ENCODE results near the gene LRRC74A.
"Not testable (repeated sequence)": the region's sequence is repeated elsewhere in the genome, so short reads cannot be mapped to it uniquely, and the experiment has no call there.

The LRRC74A gene

GRCh38 chr14:76894308-76894707 lies 68.1 kb downstream of the LRRC74A start:
- Histone ChIP-seq H4K20me1 (ENCODE audit: insufficient read depth, low read length, poor library complexity, severe bottlenecking) (no peaks in the 10 kb centered on the region), H3K9me2 (replicated peaks; ENCODE audit: low read depth, low read length) (no peaks in the 10 kb centered on the region), H3K4me1 (ENCODE audit: insufficient read depth, low read length, poor library complexity, severe bottlenecking) (no peaks in the 10 kb centered on the region), H3K79me2 (ENCODE audit: insufficient read depth, low read length) (no peaks in the 10 kb centered on the region), H3K36me3 (ENCODE audit: insufficient read depth, low read length) (no peaks in the 10 kb centered on the region), H3F3A (ENCODE audit: low read depth) (no peaks in the 10 kb centered on the region), H2AFZ (ENCODE audit: low read length) (no peak overlapping the region), H3K9ac (ENCODE audit: low read depth, low read length, poor library complexity, severe bottlenecking) (no peak overlapping the region), H3K4me3 (ENCODE audit: low read length, poor library complexity, severe bottlenecking) (no peak overlapping the region), H3K27me3 (ENCODE audit: insufficient read depth, low read length, poor library complexity, severe bottlenecking) (no peaks in the 10 kb centered on the region), H3K9me3 (ENCODE audit: insufficient read depth, low read depth, low read length) (peaks cover 4% of the 10 kb centered on the region; the same call in 1 of the 2 replicates), H3K4me2 (ENCODE audit: low read depth, low read length, poor library complexity, severe bottlenecking) (no peak overlapping the region)
- no peak for TF ChIP-seq EZH2phosphoT487 (IDR thresholded peaks at IDR 0.05; ENCODE audit: borderline replicate concordance)
- TF ChIP-seq CTCF (conservative IDR thresholded peaks at IDR 0.05; ENCODE audit: low read length) = no peak

GRCh38 chr14:76898006-76898405 lies 71.8 kb downstream of the LRRC74A start:
- not testable (repeated sequence) for H4K20me1 ChIP-seq (ENCODE audit: insufficient read depth, low read length, poor library complexity, severe bottlenecking); H3K4me3 ChIP-seq (ENCODE audit: low read length, poor library complexity, severe bottlenecking); H3K9me2 ChIP-seq (replicated peaks; ENCODE audit: low read depth, low read length); H2AFZ ChIP-seq (ENCODE audit: low read length); H3K36me3 ChIP-seq (ENCODE audit: insufficient read depth, low read length); H3K9ac ChIP-seq (ENCODE audit: low read depth, low read length, poor library complexity, severe bottlenecking); H3K9me3 ChIP-seq (ENCODE audit: insufficient read depth, low read depth, low read length); H3K4me1 ChIP-seq (ENCODE audit: insufficient read depth, low read length, poor library complexity, severe bottlenecking); H3K79me2 ChIP-seq (ENCODE audit: insufficient read depth, low read length); H3K4me2 ChIP-seq (ENCODE audit: low read depth, low read length, poor library complexity, severe bottlenecking); H3K27me3 ChIP-seq (ENCODE audit: insufficient read depth, low read length, poor library complexity, severe bottlenecking); H3F3A ChIP-seq (ENCODE audit: low read depth)

- Histone ChIP-seq H3K36me3 (ENCODE audit: insufficient read depth, low read length) (no peaks in the 10 kb centered on the region), H3K9me2 (replicated peaks; ENCODE audit: low read depth, low read length) (no peaks in the 10 kb centered on the region), H2AFZ (ENCODE audit: low read length) (no peak overlapping the region), H4K20me1 (ENCODE audit: insufficient read depth, low read length, poor library complexity, severe bottlenecking) (no peaks in the 10 kb centered on the region), H3K79me2 (ENCODE audit: insufficient read depth, low read length) (no peaks in the 10 kb centered on the region), H3K4me2 (ENCODE audit: low read depth, low read length, poor library complexity, severe bottlenecking) (no peak overlapping the region), H3K9me3 (ENCODE audit: insufficient read depth, low read depth, low read length) (no peaks in the 10 kb centered on the region), H3K4me1 (ENCODE audit: insufficient read depth, low read length, poor library complexity, severe bottlenecking) (no peaks in the 10 kb centered on the region), H3F3A (ENCODE audit: low read depth) (no peaks in the 10 kb centered on the region), H3K9ac (ENCODE audit: low read depth, low read length, poor library complexity, severe bottlenecking) (no peak overlapping the region), H3K27me3 (ENCODE audit: insufficient read depth, low read length, poor library complexity, severe bottlenecking) (no peaks in the 10 kb centered on the region), H3K4me3 (ENCODE audit: low read length, poor library complexity, severe bottlenecking) (no peak overlapping the region)
- no peak for TF ChIP-seq EZH2phosphoT487 (IDR thresholded peaks at IDR 0.05; ENCODE audit: borderline replicate concordance)
- TF ChIP-seq CTCF (conservative IDR thresholded peaks at IDR 0.05; ENCODE audit: low read length) = no peak
Measured at GRCh38 chr14:76900682-76901081, 74.5 kb downstream of the LRRC74A start.

- H3K9me3 ChIP-seq (ENCODE audit: insufficient read depth, low read depth, low read length) = no peaks in the 10 kb centered on the region
- no peaks in the 10 kb centered on the region for H3K4me1 ChIP-seq (ENCODE audit: insufficient read depth, low read length, poor library complexity, severe bottlenecking)
- no peaks in the 10 kb centered on the region for H3K79me2 ChIP-seq (ENCODE audit: insufficient read depth, low read length)
- TF ChIP-seq CTCF (conservative IDR thresholded peaks at IDR 0.05; ENCODE audit: low read length) (no peak), EZH2phosphoT487 (IDR thresholded peaks at IDR 0.05; ENCODE audit: borderline replicate concordance) (no peak)
- no peaks in the 10 kb centered on the region for H3K27me3 ChIP-seq (ENCODE audit: insufficient read depth, low read length, poor library complexity, severe bottlenecking)
- no peaks in the 10 kb centered on the region for H3K36me3 ChIP-seq (ENCODE audit: insufficient read depth, low read length)
- no peaks in the 10 kb centered on the region for H4K20me1 ChIP-seq (ENCODE audit: insufficient read depth, low read length, poor library complexity, severe bottlenecking)
- H3K9me2 ChIP-seq (replicated peaks; ENCODE audit: low read depth, low read length) = no peaks in the 10 kb centered on the region
- H3K9ac ChIP-seq (ENCODE audit: low read depth, low read length, poor library complexity, severe bottlenecking) = no peak overlapping the region
- H3K4me3 ChIP-seq (ENCODE audit: low read length, poor library complexity, severe bottlenecking) = no peak overlapping the region
- H3F3A ChIP-seq (ENCODE audit: low read depth) = no peaks in the 10 kb centered on the region
- no peak overlapping the region for H2AFZ ChIP-seq (ENCODE audit: low read length)
- H3K4me2 ChIP-seq (ENCODE audit: low read depth, low read length, poor library complexity, severe bottlenecking) = no peak overlapping the region
Measured at GRCh38 chr14:76901171-76902055, 75.2 kb downstream of the LRRC74A start.

All from Loucy (cell line).